OCI-LY1 (cell line): ENCODE measurements around the gene TOR2A.

Source experiments
- H2AFZ ChIP-seq: fragments of 200-600 bp; sonication (generic), shearing (Covaris generic); 2 replicates; pipeline ENCODE4 v1.6.0; 2014; ENCODE audit warnings: antibody characterized with exemption, mild to moderate bottlenecking, low read length
- H3F3A ChIP-seq: fragments of 200-600 bp; sonication (generic), shearing (Covaris generic); 2 replicates; pipeline ENCODE4 v1.6.0; 2014; ENCODE audit warnings: mild to moderate bottlenecking, antibody characterized with exemption, low read length, moderate library complexity; ENCODE audit not compliant: insufficient read depth
- H3K27ac ChIP-seq: fragments of 200-600 bp; sonication (generic); 2 replicates; pipeline ENCODE4 v1.5.1; 2014; ENCODE audit warnings: low read length, mixed run types, mild to moderate bottlenecking, low read depth; ENCODE audit not compliant: poor library complexity, severe bottlenecking
- H3K27me3 ChIP-seq: fragments of 200-600 bp; sonication (generic); 2 replicates; pipeline ENCODE4 v1.6.0; 2014; ENCODE audit warnings: antibody characterized with exemption, mild to moderate bottlenecking, low read length, moderate library complexity; ENCODE audit not compliant: insufficient read depth
- H3K36me3 ChIP-seq: fragments of 200-600 bp; sonication (generic); 2 replicates; pipeline ENCODE4 v1.6.1; 2014; ENCODE audit warnings: mild to moderate bottlenecking, antibody characterized with exemption, low read length, moderate library complexity, mixed read lengths; ENCODE audit not compliant: insufficient read depth
- H3K4me1 ChIP-seq: fragments of 200-600 bp; sonication (generic); 2 replicates; pipeline ENCODE4 v1.5.1; 2014; ENCODE audit warnings: mild to moderate bottlenecking, low read length, moderate library complexity; ENCODE audit not compliant: insufficient read depth, severe bottlenecking
- H3K4me2 ChIP-seq: fragments of 200-600 bp; sonication (generic), shearing (Covaris generic); 2 replicates; pipeline ENCODE4 v1.6.1; 2014; ENCODE audit warnings: low read length
- H3K4me3 ChIP-seq: fragments of 200-600 bp; sonication (generic); 2 replicates; pipeline ENCODE4 v1.5.1; 2014; ENCODE audit warnings: low read length, low read depth, mild to moderate bottlenecking, mixed read lengths; ENCODE audit not compliant: poor library complexity, severe bottlenecking
- H3K79me2 ChIP-seq: fragments of 200-600 bp; shearing (Covaris generic); 2 replicates; pipeline ENCODE4 v1.6.1; 2016; ENCODE audit warnings: mixed run types, low read length, mixed read lengths; ENCODE audit not compliant: insufficient read depth
- H3K9ac ChIP-seq: fragments of 200-600 bp; sonication (generic), shearing (Covaris generic); 2 replicates; pipeline ENCODE4 v1.6.1; 2014; ENCODE audit warnings: mild to moderate bottlenecking, low read length, mixed read lengths
- H3K9me2 ChIP-seq: fragments of 200-600 bp; sonication (generic), shearing (Covaris generic); 2 replicates; pipeline ENCODE4 v1.6.1; 2014; ENCODE audit warnings: low read depth, mild to moderate bottlenecking, low read length, mixed read lengths
- H3K9me3 ChIP-seq: fragments of 200-600 bp; shearing (Covaris generic); 2 replicates; pipeline ENCODE4 v1.6.1; 2014; ENCODE audit warnings: low read length, mixed read lengths
- H4K20me1 ChIP-seq: fragments of 200-600 bp; sonication (generic), shearing (Covaris generic); 2 replicates; pipeline ENCODE4 v1.6.0; 2016; ENCODE audit warnings: mild to moderate bottlenecking, low read length; ENCODE audit not compliant: insufficient read depth
- CTCF ChIP-seq: fragments of 200-600 bp; sonication (generic), shearing (Covaris generic); IDR thresholded peaks from 2 replicates; pipeline ENCODE4 v1.5.1; 2017; ENCODE audit warnings: mild to moderate bottlenecking, antibody characterized with exemption, low read length, moderate library complexity, mixed read lengths
- EZH2 ChIP-seq: fragments of 200-600 bp; sonication (generic), shearing (Covaris generic); IDR thresholded peaks from 2 replicates; pipeline ENCODE4 v1.8.0; 2017; ENCODE audit warnings: borderline replicate concordance, mixed run types, mild to moderate bottlenecking, antibody characterized with exemption, low read length, moderate library complexity, mixed read lengths

Gene TOR2A

GRCh38 chr9:127738666-127739065, 3.6 kb upstream of the TOR2A start:
- H3K4me1 ChIP-seq = peaks cover 23% of the 10 kb centered on the region

GRCh38 chr9:127735530-127736185, 564 bp upstream of the TOR2A start:
- H3K9ac ChIP-seq = no peak overlapping the region
- H3K79me2 ChIP-seq = no peaks in the 10 kb centered on the region
- no peaks in the 10 kb centered on the region for H3F3A ChIP-seq
- no peaks in the 10 kb centered on the region for H3K9me2 ChIP-seq
- no peaks in the 10 kb centered on the region for H3K9me3 ChIP-seq
- H3K27ac ChIP-seq = no peak overlapping the region
- peaks cover 13% of the 10 kb centered on the region; the same call in 1 of the 2 replicates for H3K36me3 ChIP-seq
- H4K20me1 ChIP-seq = no peaks in the 10 kb centered on the region
- H3K27me3 ChIP-seq = no peaks in the 10 kb centered on the region
- TF ChIP-seq CTCF = no peak
- TF ChIP-seq EZH2 = no peak
- H3K4me1 ChIP-seq = peaks cover 17% of the 10 kb centered on the region
- H2AFZ ChIP-seq = no peak overlapping the region
- no peak overlapping the region for H3K4me2 ChIP-seq
- no peak overlapping the region for H3K4me3 ChIP-seq

More at GRCh38 chr9:127738666-127739065, 3.6 kb upstream of the TOR2A start:
- H3K9ac ChIP-seq = no peak overlapping the region
- H3K36me3 ChIP-seq = peaks cover 13% of the 10 kb centered on the region; the same call in 1 of the 2 replicates
- TF ChIP-seq CTCF (no peak), EZH2 (no peak)
- H3K9me2 ChIP-seq = no peaks in the 10 kb centered on the region
- H4K20me1 ChIP-seq = no peaks in the 10 kb centered on the region
- no peaks in the 10 kb centered on the region for H3K9me3 ChIP-seq
- H3K27me3 ChIP-seq = no peaks in the 10 kb centered on the region
- no peak overlapping the region for H3K4me2 ChIP-seq
- no peak overlapping the region for H3K27ac ChIP-seq
- no peaks in the 10 kb centered on the region for H3F3A ChIP-seq
- H3K79me2 ChIP-seq = no peaks in the 10 kb centered on the region
- H3K4me3 ChIP-seq = no peak overlapping the region
- H2AFZ ChIP-seq = no peak overlapping the region

GRCh38 chr9:127734247-127734746, 797 bp downstream of the TOR2A start:
- Histone ChIP-seq H3K27ac (no peak overlapping the region), H3F3A (no peaks in the 10 kb centered on the region), H3K9ac (peak overlapping the region; percentile 65; the same call in 1 of the 2 replicates), H3K79me2 (no peaks in the 10 kb centered on the region), H3K4me3 (peak overlapping the region; percentile 70), H4K20me1 (no peaks in the 10 kb centered on the region), H3K9me2 (no peaks in the 10 kb centered on the region), H3K9me3 (no peaks in the 10 kb centered on the region), H3K27me3 (no peaks in the 10 kb centered on the region), H3K4me1 (peaks cover 16% of the 10 kb centered on the region), H3K4me2 (peak overlapping the region; percentile 79), H2AFZ (no peak overlapping the region), H3K36me3 (peaks cover 9% of the 10 kb centered on the region; the same call in 1 of the 2 replicates)
- TF ChIP-seq EZH2 = no peak
- TF ChIP-seq CTCF = no peak; the same call in 1 of the 2 replicates
